ENCODE results near the gene ATP5PD. TPM values are rescaled to one million over a fixed set of nuclear protein-coding genes. Genes with fewer than 3 reads are reported as not detected.

ATP5PD gene
- total and polyA plus RNA-seq, 2 of the 13 experiments (the other 11 are each of a cell fraction or from before 2014, with no cell fraction given): 158 to 428 TPM

DNA sequence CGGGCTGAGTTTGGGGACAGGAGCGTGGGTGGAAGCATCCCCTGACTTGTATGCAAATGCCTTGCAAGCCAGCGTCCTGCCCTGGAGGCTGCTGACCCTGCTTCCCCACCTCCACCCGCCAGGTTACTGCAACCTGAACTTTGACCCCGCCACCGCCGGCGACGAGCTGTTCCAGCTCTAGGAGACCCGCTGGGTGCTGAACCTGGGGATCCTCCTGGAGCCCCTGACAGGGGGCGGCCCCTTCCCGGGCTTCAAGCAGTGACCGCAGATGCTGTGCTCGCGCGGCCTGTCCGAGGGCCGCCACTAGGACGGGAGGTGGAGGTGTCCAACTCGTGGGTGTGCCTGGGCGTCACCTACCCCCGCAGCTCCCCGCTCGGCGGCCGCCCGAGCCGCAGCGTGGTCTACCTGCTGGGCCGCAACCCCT is 30.3 kb upstream of the ATP5PD start (continued):
- TF ChIP-seq KLF15 (CRISPR knock-in tag; IDR thresholded peaks at IDR 0.05; ENCODE audit: borderline replicate concordance) (no peak; the same call in 1 of the 2 replicates), POGZ (CRISPR knock-in tag; IDR thresholded peaks at IDR 0.05) (no peak), SMC3 (IDR thresholded peaks at IDR 0.05; ENCODE audit: low read length) (no peak), ZNF879 (CRISPR knock-in tag; IDR thresholded peaks at IDR 0.05) (no peak), ZNF660 (CRISPR knock-in tag; IDR thresholded peaks at IDR 0.05; ENCODE audit: borderline replicate concordance, low read depth) (no peak), GABPA (IDR thresholded peaks at IDR 0.05; ENCODE audit: low read depth, low read length) (no peak), GABPA (CRISPR knock-in tag; IDR thresholded peaks at IDR 0.05; ENCODE audit: low read depth) (no peak), NR2F6 (IDR thresholded peaks at IDR 0.05) (peak; percentile 88), NR2F6 (CRISPR knock-in tag; IDR thresholded peaks at IDR 0.05) (peak; percentile 96), ZNF317 (CRISPR knock-in tag; IDR thresholded peaks at IDR 0.05) (peak; percentile 50; the same call in 1 of the 2 replicates), ESRRA (CRISPR knock-in tag; IDR thresholded peaks at IDR 0.05; ENCODE audit: low read depth) (peak; percentile 68; the same call in 1 of the 2 replicates), ZNF644 (CRISPR knock-in tag; IDR thresholded peaks at IDR 0.05; ENCODE audit: low read depth) (no peak), RFX3 (CRISPR knock-in tag; IDR thresholded peaks at IDR 0.05) (no peak), U2AF2 (IDR thresholded peaks at IDR 0.05; ENCODE audit: low read depth, low read length) (no peak), CBX2 (IDR thresholded peaks at IDR 0.05; ENCODE audit: low read depth, low read length) (no peak), CBX2 (CRISPR knock-in tag; IDR thresholded peaks at IDR 0.05; ENCODE audit: low read depth) (no peak), MEIS1 (CRISPR knock-in tag; IDR thresholded peaks at IDR 0.05; ENCODE audit: borderline replicate concordance) (0 out of 2 replicates have a peak, but pooled peaks have one; percentile 64), ZNF263 (CRISPR knock-in tag; IDR thresholded peaks at IDR 0.05) (no peak), REPIN1 (CRISPR knock-in tag; IDR thresholded peaks at IDR 0.05; ENCODE audit: borderline replicate concordance, low read depth) (no peak; the same call in 1 of the 2 replicates), POLR2AphosphoS5 (IDR thresholded peaks at IDR 0.05; ENCODE audit: low read depth, low read length) (no peak), RFX1 (IDR thresholded peaks at IDR 0.05) (no peak), ZNF773 (CRISPR knock-in tag; IDR thresholded peaks at IDR 0.05; ENCODE audit: borderline replicate concordance) (no peak)
- TF ChIP-seq, protein P1, sequence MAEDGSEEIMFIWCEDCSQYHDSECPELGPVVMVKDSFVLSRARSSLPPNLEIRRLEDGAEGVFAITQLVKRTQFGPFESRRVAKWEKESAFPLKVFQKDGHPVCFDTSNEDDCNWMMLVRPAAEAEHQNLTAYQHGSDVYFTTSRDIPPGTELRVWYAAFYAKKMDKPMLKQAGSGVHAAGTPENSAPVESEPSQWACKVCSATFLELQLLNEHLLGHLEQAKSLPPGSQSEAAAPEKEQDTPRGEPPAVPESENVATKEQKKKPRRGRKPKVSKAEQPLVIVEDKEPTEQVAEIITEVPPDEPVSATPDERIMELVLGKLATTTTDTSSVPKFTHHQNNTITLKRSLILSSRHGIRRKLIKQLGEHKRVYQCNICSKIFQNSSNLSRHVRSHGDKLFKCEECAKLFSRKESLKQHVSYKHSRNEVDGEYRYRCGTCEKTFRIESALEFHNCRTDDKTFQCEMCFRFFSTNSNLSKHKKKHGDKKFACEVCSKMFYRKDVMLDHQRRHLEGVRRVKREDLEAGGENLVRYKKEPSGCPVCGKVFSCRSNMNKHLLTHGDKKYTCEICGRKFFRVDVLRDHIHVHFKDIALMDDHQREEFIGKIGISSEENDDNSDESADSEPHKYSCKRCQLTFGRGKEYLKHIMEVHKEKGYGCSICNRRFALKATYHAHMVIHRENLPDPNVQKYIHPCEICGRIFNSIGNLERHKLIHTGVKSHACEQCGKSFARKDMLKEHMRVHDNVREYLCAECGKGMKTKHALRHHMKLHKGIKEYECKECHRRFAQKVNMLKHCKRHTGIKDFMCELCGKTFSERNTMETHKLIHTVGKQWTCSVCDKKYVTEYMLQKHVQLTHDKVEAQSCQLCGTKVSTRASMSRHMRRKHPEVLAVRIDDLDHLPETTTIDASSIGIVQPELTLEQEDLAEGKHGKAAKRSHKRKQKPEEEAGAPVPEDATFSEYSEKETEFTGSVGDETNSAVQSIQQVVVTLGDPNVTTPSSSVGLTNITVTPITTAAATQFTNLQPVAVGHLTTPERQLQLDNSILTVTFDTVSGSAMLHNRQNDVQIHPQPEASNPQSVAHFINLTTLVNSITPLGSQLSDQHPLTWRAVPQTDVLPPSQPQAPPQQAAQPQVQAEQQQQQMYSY (CRISPR knock-in tag; IDR thresholded peaks at IDR 0.05): no peak
- TF ChIP-seq, protein P2, sequence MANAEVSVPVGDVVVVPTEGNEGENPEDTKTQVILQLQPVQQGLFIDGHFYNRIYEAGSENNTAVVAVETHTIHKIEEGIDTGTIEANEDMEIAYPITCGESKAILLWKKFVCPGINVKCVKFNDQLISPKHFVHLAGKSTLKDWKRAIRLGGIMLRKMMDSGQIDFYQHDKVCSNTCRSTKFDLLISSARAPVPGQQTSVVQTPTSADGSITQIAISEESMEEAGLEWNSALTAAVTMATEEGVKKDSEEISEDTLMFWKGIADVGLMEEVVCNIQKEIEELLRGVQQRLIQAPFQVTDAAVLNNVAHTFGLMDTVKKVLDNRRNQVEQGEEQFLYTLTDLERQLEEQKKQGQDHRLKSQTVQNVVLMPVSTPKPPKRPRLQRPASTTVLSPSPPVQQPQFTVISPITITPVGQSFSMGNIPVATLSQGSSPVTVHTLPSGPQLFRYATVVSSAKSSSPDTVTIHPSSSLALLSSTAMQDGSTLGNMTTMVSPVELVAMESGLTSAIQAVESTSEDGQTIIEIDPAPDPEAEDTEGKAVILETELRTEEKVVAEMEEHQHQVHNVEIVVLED (CRISPR knock-in tag; IDR thresholded peaks at IDR 0.05; ENCODE audit: borderline replicate concordance): 0 out of 2 replicates have a peak, but pooled peaks have one; percentile 10
- TF ChIP-seq, protein P3, sequence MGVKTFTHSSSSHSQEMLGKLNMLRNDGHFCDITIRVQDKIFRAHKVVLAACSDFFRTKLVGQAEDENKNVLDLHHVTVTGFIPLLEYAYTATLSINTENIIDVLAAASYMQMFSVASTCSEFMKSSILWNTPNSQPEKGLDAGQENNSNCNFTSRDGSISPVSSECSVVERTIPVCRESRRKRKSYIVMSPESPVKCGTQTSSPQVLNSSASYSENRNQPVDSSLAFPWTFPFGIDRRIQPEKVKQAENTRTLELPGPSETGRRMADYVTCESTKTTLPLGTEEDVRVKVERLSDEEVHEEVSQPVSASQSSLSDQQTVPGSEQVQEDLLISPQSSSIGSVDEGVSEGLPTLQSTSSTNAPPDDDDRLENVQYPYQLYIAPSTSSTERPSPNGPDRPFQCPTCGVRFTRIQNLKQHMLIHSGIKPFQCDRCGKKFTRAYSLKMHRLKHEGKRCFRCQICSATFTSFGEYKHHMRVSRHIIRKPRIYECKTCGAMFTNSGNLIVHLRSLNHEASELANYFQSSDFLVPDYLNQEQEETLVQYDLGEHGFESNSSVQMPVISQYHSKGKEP (CRISPR knock-in tag; IDR thresholded peaks at IDR 0.05): no peak
- TF ChIP-seq, protein P4, sequence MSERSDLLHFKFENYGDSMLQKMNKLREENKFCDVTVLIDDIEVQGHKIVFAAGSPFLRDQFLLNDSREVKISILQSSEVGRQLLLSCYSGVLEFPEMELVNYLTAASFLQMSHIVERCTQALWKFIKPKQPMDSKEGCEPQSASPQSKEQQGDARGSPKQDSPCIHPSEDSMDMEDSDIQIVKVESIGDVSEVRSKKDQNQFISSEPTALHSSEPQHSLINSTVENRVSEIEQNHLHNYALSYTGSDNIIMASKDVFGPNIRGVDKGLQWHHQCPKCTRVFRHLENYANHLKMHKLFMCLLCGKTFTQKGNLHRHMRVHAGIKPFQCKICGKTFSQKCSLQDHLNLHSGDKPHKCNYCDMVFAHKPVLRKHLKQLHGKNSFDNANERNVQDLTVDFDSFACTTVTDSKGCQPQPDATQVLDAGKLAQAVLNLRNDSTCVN (CRISPR knock-in tag; IDR thresholded peaks at IDR 0.05; ENCODE audit: borderline replicate concordance): no peak; the same call in 1 of the 2 replicates
